ENCODE measurements around the gene ELAPOR1.

Gene ELAPOR1

GRCh38 chr1:109094377-109094803 lies 19.5 kb upstream of the ELAPOR1 start:
- DNase-seq (ENCODE audit: insufficient read length, low spot score) (no peak), FAIRE-seq (no peak)

- FAIRE-seq = no peak
Measured at GRCh38 chr1:109094871-109095270, 19.0 kb upstream of the ELAPOR1 start.

GRCh38 chr1:109095631-109096030 lies 18.3 kb upstream of the ELAPOR1 start:
- FAIRE-seq (no peak), DNase-seq (ENCODE audit: insufficient read length, low spot score) (no peak)

More at GRCh38 chr1:109094871-109095270, 19.0 kb upstream of the ELAPOR1 start:
- DNase-seq (ENCODE audit: insufficient read length, low spot score) = no peak

GRCh38 chr1:109096120-109096519 lies 17.8 kb upstream of the ELAPOR1 start:
- FAIRE-seq = no peak
- DNase-seq (ENCODE audit: insufficient read length, low spot score) = no peak

GRCh38 chr1:109099938-109100773 lies 13.8 kb upstream of the ELAPOR1 start:
- FAIRE-seq = peak; percentile 97
- peak; percentile 83 for DNase-seq (ENCODE audit: insufficient read length, low spot score)

GRCh38 chr1:109104364-109105151 lies 9.4 kb upstream of the ELAPOR1 start:
- no peak for FAIRE-seq

GRCh38 chr1:109105881-109106280 lies 8.0 kb upstream of the ELAPOR1 start:
- DNase-seq (ENCODE audit: insufficient read length, low spot score) = no peak
- FAIRE-seq = no peak

More at GRCh38 chr1:109104364-109105151, 9.4 kb upstream of the ELAPOR1 start:
- no peak for DNase-seq (ENCODE audit: insufficient read length, low spot score)

- FAIRE-seq = no peak
- DNase-seq (ENCODE audit: insufficient read length, low spot score) = no peak
Measured at GRCh38 chr1:109107785-109108184, 6.1 kb upstream of the ELAPOR1 start.

- DNase-seq (ENCODE audit: insufficient read length, low spot score) (no peak), FAIRE-seq (no peak)
Measured at GRCh38 chr1:109109906-109110305, 4.0 kb upstream of the ELAPOR1 start.

DNA sequence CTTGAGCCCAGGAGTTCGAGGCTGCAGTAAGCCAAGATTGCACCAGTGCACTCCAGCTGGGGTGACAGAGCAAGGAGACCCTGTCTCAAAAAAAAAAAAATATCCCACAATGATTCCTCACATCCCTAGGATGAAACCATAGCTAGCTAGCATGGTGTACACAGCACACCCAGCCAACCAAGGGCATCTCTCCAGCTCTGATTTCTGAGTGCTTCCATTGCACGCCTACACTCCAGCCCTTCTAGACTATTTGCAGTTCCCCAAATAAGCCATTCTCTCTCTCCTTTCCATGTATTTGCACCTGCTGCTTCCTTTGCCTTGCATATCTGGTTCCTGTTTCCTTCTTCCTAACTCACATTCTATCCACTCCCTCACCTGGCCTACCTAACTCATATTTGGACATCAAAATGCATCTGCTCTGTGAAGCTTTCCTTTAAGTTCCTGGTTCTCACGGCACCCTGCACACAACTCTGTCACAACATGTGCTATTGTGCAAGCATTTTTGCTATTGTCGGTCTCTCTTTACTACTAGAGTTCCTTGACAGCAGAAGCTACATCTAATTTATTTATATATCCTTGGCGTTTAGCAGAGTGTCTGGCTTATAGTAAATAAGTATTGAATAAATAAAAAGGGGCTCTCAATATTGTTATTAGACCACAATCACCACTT lies 2.4 kb upstream of the ELAPOR1 start:
- no peak for FAIRE-seq
- DNase-seq (ENCODE audit: insufficient read length, low spot score) = no peak

DNA sequence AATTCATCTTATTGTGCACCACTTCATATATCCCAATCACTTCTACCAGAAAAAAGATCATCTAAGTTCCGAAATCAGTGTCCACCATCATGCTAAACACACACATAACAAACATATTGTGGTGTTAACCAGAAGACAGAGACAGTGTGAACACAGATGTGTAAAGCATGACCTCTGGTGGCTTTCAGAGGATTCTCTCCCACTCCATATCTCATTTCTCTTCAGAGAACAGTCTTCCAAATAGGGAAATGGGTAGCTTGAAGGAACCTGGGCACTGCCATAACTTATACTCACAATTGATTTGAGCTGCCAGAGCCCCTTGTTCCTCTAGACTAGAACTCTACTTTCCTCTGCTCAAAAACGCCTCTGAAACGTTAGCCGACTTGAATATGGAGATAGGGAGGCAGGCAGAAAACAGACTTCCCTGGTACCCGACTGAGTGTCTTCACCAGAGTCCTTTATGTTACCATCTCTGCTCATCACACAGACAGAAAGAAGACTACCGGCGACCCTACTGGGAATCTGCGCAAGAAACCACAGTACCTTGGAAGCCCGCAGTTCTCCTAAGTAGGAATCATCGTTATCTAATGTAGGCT lies 1.8 kb upstream of the ELAPOR1 start:
- no peak for DNase-seq (ENCODE audit: insufficient read length, low spot score)
- FAIRE-seq = no peak

GRCh38 chr1:109112652-109113285 lies 1.1 kb upstream of the ELAPOR1 start:
- DNase-seq (ENCODE audit: insufficient read length, low spot score) (peak; percentile 60), FAIRE-seq (no peak)

DNA sequence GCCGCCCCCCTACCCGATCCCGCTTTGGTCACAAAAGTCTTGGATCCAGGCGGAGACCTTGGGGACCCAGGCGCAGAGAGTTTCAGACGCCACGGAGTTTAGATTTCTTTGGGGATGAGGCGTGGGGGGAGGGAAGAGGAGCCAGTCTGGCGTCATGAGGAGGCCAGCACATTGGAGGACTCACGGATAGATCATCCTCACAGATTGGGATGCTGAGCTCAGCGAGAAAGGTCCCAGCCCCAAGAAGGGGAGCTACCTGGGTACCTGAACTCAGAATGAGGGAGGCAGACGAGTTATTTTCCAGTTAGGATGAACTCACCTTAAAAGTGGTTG lies 393 bp downstream of the ELAPOR1 start:
- FAIRE-seq (no peak), DNase-seq (ENCODE audit: insufficient read length, low spot score) (no peak)

GRCh38 chr1:109115685-109116084 lies 1.8 kb downstream of the ELAPOR1 start:
- no peak for DNase-seq (ENCODE audit: insufficient read length, low spot score)
- no peak for FAIRE-seq

GRCh38 chr1:109116286-109116685 lies 2.4 kb downstream of the ELAPOR1 start:
- DNase-seq (ENCODE audit: insufficient read length, low spot score) (no peak), FAIRE-seq (no peak)

DNA sequence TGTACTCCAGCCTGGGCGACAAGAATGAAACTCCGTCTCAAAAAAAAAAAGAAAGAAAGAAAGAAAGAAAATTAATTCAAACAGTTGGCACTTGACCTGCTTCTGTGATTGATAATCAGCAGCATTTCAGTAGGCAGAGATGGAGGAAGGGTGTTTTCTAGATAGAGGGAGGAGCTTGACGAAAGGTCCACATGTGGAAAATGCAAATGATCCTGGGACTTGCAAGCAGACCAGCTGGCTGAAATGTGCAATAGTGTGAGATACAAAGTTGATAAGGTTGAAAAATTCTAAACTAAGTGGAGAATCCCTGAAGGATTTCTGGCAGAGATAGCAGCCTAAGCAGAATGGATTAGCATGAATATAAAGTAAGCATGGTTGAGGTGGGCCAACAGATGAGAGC lies 4.2 kb downstream of the ELAPOR1 start:
- no peak for DNase-seq (ENCODE audit: insufficient read length, low spot score)
- FAIRE-seq = no peak

GRCh38 chr1:109120356-109120755 lies 6.4 kb downstream of the ELAPOR1 start:
- no peak for FAIRE-seq
- no peak for DNase-seq (ENCODE audit: insufficient read length, low spot score)

GRCh38 chr1:109131059-109131458 lies 17.1 kb downstream of the ELAPOR1 start:
- DNase-seq (ENCODE audit: insufficient read length, low spot score) = no peak
- FAIRE-seq = no peak

DNA sequence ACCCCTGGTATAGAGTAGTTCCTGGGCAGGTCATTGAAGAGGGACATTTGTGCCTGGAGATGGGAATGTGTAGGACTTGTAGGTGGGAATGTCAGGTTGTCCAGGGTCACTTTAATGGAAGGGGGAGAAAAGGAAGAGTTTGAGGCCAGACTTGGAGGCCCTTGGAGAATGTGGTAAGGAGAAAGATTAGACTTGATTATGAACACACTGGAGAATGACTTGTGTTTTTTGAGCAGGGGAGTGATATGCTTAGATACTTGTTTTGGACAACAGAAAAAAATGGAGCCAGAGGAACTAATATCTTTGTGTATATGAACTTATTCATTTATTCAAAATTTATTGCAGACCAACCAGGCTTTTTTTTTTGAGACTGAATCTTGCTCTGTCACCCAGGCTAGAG lies 17.9 kb downstream of the ELAPOR1 start:
- FAIRE-seq (no peak), DNase-seq (ENCODE audit: insufficient read length, low spot score) (no peak)

GRCh38 chr1:109133002-109133706 lies 19.2 kb downstream of the ELAPOR1 start:
- FAIRE-seq (no peak), DNase-seq (ENCODE audit: insufficient read length, low spot score) (no peak)

All from GM19239 (cell line).